ENCODE results near the gene OBSCN. TPM values are rescaled to one million over a fixed set of nuclear protein-coding genes. Genes with fewer than 3 reads are reported as not detected.

Gene OBSCN
- total and polyA plus RNA-seq, 2 of the 4 experiments (the other 2 are of a cell fraction): 4.1 to 9.5 TPM

DNA sequence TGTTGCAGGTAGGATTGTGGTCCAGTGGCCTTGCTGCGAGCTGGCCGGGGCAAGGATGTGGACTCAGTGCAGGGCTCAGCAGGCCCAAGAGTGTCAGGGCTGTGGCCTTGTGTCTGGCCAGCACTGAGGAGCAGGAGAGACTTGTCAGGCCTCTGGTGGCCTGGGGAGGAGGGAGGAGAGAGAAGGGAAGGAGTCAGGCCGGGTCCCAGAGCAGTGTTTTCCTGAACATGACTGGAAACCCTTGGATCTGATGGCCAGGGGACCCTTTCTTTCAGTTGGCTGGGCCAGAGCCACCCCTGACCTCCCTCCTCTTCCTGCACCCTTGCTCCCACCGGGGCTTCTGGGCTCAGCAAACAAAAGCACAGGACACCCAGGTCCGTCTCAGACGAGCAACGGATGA is 37.2 kb upstream of the OBSCN start:
- WGBS, 2 experiments (ENCODE audit: extremely low coverage in 2 of 2, insufficient read length in 1 of 2): 94% methylated on average over 2 of the region's 7 CpGs; no CpG with 5 or more reads in 1 of the 2 experiments
- Histone ChIP-seq H3K4ac (ENCODE audit: low read depth, low read length) (no peak overlapping the region), H3K79me1 (ENCODE audit: low read depth in 1 of 2, low read length in 2 of 2) (peaks cover 10 to 45% of the 10 kb centered on the region in 2 experiments), H3K4me3 (ENCODE audit: insufficient read depth, low read depth, low read length) (no peak overlapping the region), H3K9me1 (ENCODE audit: insufficient read depth, low read length) (no peaks in the 10 kb centered on the region), H3K27ac (ENCODE audit: insufficient read depth, low read length) (no peak overlapping the region), H3K4me1 (ENCODE audit: control insufficient read depth, insufficient read depth, low read length) (peaks cover 4% of the 10 kb centered on the region), H2BK5ac (ENCODE audit: low read depth, low read length, poor library complexity, severe bottlenecking) (no peak overlapping the region), H3K56ac (ENCODE audit: extremely low read depth, insufficient read depth, low read length) (no peak overlapping the region), H2AK9ac (replicated peaks; ENCODE audit: low read depth, low read length, poor library complexity) (no peak overlapping the region), H2BK15ac (ENCODE audit: low read depth, low read length) (no peak overlapping the region), H3K9me3 (ENCODE audit: control insufficient read depth, insufficient read depth, low read length) (no peaks in the 10 kb centered on the region; the same call in 1 of the 2 replicates), H3K14ac (replicated peaks; ENCODE audit: low read depth, low read length) (no peak overlapping the region), H4K20me1 (ENCODE audit: insufficient read depth, low read length) (peaks cover 11% of the 10 kb centered on the region), H2BK20ac (ENCODE audit: low read depth, low read length) (no peak overlapping the region), H4K91ac (ENCODE audit: insufficient read depth, low read depth, low read length) (no peak overlapping the region), H2BK120ac (ENCODE audit: low read depth, low read length) (no peak overlapping the region), H2AFZ (replicated peaks; ENCODE audit: low read length, poor library complexity) (no peak overlapping the region), H3K23ac (ENCODE audit: low read depth, low read length) (no peak overlapping the region), H3K9ac (ENCODE audit: low read depth, low read length) (no peak overlapping the region), H3K27me3 (ENCODE audit: control insufficient read depth, insufficient read depth, low read length) (no peaks in the 10 kb centered on the region), H2AK5ac (ENCODE audit: low read depth, low read length) (no peak overlapping the region), H3K36me3 (ENCODE audit: control insufficient read depth, insufficient read depth, low read length) (0 out of 2 replicates have a peak, but pooled peaks cover 6% of the 10 kb centered on the region), H4K5ac (ENCODE audit: low read depth, low read length) (no peak overlapping the region), H4K8ac (ENCODE audit: low read depth in 2 of 2, low read length in 2 of 2) (no peak overlapping the region), H3K18ac (ENCODE audit: low read depth, low read length) (no peak overlapping the region), H3K4me2 (ENCODE audit: low read depth, low read length) (no peak overlapping the region)
- intact Hi-C loops (cut with micrococcal nuclease): no loop called here
- POLR2A ChIA-PET (ENCODE audit: unreplicated experiment): no interaction called here
- no TSS peak for BruUV-seq (replicated peaks)
- dilution Hi-C loops (cut with HindIII; ENCODE audit: low sequenced_read_pairs, unreplicated experiment): no loop called here
- DNase-seq (no peak), ATAC-seq (ENCODE audit: low read depth) (no peak)
- CTCF ChIA-PET: no interaction called here
- TF ChIP-seq RCOR1 (IDR thresholded peaks at IDR 0.05; ENCODE audit: insufficient replicate concordance, low read length) (no peak), CEBPB (IDR thresholded peaks at IDR 0.05; ENCODE audit: low read depth, low read length) (no peak), NFE2L2 (IDR thresholded peaks at IDR 0.05; ENCODE audit: low read depth, low read length) (no peak), MXI1 (IDR thresholded peaks at IDR 0.05; ENCODE audit: borderline replicate concordance, low read depth, low read length) (no peak), RFX5 (IDR thresholded peaks at IDR 0.05; ENCODE audit: low read depth, low read length) (no peak), MAZ (IDR thresholded peaks at IDR 0.05; ENCODE audit: borderline replicate concordance, low read depth, low read length) (no peak), RAD21 (IDR thresholded peaks at IDR 0.05; ENCODE audit: low read length) (no peak), CHD1 (IDR thresholded peaks at IDR 0.05; ENCODE audit: low read depth, low read length) (no peak), FOS (IDR thresholded peaks at IDR 0.05; ENCODE audit: low read depth, low read length) (no peak)
- TF ChIP-seq, protein P1, sequence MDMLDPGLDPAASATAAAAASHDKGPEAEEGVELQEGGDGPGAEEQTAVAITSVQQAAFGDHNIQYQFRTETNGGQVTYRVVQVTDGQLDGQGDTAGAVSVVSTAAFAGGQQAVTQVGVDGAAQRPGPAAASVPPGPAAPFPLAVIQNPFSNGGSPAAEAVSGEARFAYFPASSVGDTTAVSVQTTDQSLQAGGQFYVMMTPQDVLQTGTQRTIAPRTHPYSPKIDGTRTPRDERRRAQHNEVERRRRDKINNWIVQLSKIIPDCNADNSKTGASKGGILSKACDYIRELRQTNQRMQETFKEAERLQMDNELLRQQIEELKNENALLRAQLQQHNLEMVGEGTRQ (IDR thresholded peaks at IDR 0.05; ENCODE audit: low read depth, low read length): no peak
- TF ChIP-seq, protein P2, sequence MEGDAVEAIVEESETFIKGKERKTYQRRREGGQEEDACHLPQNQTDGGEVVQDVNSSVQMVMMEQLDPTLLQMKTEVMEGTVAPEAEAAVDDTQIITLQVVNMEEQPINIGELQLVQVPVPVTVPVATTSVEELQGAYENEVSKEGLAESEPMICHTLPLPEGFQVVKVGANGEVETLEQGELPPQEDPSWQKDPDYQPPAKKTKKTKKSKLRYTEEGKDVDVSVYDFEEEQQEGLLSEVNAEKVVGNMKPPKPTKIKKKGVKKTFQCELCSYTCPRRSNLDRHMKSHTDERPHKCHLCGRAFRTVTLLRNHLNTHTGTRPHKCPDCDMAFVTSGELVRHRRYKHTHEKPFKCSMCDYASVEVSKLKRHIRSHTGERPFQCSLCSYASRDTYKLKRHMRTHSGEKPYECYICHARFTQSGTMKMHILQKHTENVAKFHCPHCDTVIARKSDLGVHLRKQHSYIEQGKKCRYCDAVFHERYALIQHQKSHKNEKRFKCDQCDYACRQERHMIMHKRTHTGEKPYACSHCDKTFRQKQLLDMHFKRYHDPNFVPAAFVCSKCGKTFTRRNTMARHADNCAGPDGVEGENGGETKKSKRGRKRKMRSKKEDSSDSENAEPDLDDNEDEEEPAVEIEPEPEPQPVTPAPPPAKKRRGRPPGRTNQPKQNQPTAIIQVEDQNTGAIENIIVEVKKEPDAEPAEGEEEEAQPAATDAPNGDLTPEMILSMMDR (conservative IDR thresholded peaks at IDR 0.05; ENCODE audit: low read depth, low read length): no peak
- in situ Hi-C loops (cut with MboI; ENCODE audit: low sequenced_read_pairs): no loop called here
